ENCODE measurements around the gene TXN2.

- no peak for TF ChIP-seq EZH2 (IDR thresholded peaks at IDR 0.05; ENCODE audit: low read depth)
- no peak for TF ChIP-seq CTCF (conservative IDR thresholded peaks at IDR 0.05)
Observed at GRCh38 chr22:36507518-36508010, 26.1 kb upstream of the TXN2 start.
